ENCODE results near the gene ERLEC1. TPM values are rescaled to one million over a fixed set of nuclear protein-coding genes. Genes with fewer than 3 reads are reported as not detected.
A peak's percentile ranks its signal among the peaks of the same experiment; 100 is the strongest.

ERLEC1 gene
- total and polyA plus RNA-seq, 2 of the 4 experiments (the other 2 are of a cell fraction), result 40.3 to 53.4 TPM

- intact Hi-C loops (cut with micrococcal nuclease), result loop anchor here (1.0 to 10.0 kb wide), 4 partner anchors 317 to 1595 kb away; no protein-coding TSS in a partner anchor
- ATAC-seq (ENCODE audit: low read depth), result peak; percentile 64
- CTCF ChIA-PET, result interaction anchor here (0.6 to 1.6 kb wide), 2 partner anchors 30 to 316 kb away, joined by 3 read pairs; no protein-coding TSS in a partner anchor
Observed at GRCh38 chr2:53740170-53740569, 46.7 kb upstream of the ERLEC1 start.

More at GRCh38 chr2:53740170-53740569, 46.7 kb upstream of the ERLEC1 start:
- Histone ChIP-seq H3K9ac (ENCODE audit: low read depth, low read length) (no peak overlapping the region), H3K14ac (replicated peaks; ENCODE audit: low read depth, low read length) (no peak overlapping the region), H3K9me3 (ENCODE audit: control insufficient read depth, insufficient read depth, low read length) (peaks cover under 1% of the 10 kb centered on the region), H2AK9ac (replicated peaks; ENCODE audit: low read depth, low read length, poor library complexity) (no peak overlapping the region), H4K5ac (ENCODE audit: low read depth, low read length) (no peak overlapping the region), H4K8ac (ENCODE audit: low read depth in 2 of 2, low read length in 2 of 2) (no peak overlapping the region), H2BK5ac (ENCODE audit: low read depth, low read length, poor library complexity, severe bottlenecking) (no peak overlapping the region), H2BK15ac (ENCODE audit: low read depth, low read length) (no peak overlapping the region), H3K4me1 (ENCODE audit: control insufficient read depth, insufficient read depth, low read length) (peaks cover 4% of the 10 kb centered on the region), H4K20me1 (ENCODE audit: insufficient read depth, low read length) (no peaks in the 10 kb centered on the region), H2BK20ac (ENCODE audit: low read depth, low read length) (no peak overlapping the region), H3K27me3 (ENCODE audit: control insufficient read depth, insufficient read depth, low read length) (no peaks in the 10 kb centered on the region), H2AFZ (replicated peaks; ENCODE audit: low read length, poor library complexity) (no peak overlapping the region), H3K4me3 (ENCODE audit: insufficient read depth, low read depth, low read length) (no peak overlapping the region), H3K36me3 (ENCODE audit: control insufficient read depth, insufficient read depth, low read length) (peaks cover 3% of the 10 kb centered on the region), H3K9me1 (ENCODE audit: insufficient read depth, low read length) (0 out of 2 replicates have a peak, but pooled peaks cover 3% of the 10 kb centered on the region), H3K27ac (ENCODE audit: insufficient read depth, low read length) (no peak overlapping the region), H3K56ac (ENCODE audit: extremely low read depth, insufficient read depth, low read length) (no peak overlapping the region), H3K18ac (ENCODE audit: low read depth, low read length) (no peak overlapping the region), H3K79me1 (ENCODE audit: low read depth in 1 of 2, low read length in 2 of 2) (peaks cover 0 to 16% of the 10 kb centered on the region in 2 experiments; a peak in 3 of 4 replicates), H3K23ac (ENCODE audit: low read depth, low read length) (no peak overlapping the region), H3K4me2 (ENCODE audit: low read depth, low read length) (no peak overlapping the region), H4K91ac (ENCODE audit: insufficient read depth, low read depth, low read length) (no peak overlapping the region), H2BK120ac (ENCODE audit: low read depth, low read length) (no peak overlapping the region), H2AK5ac (ENCODE audit: low read depth, low read length) (no peak overlapping the region), H3K4ac (ENCODE audit: low read depth, low read length) (no peak overlapping the region)
- DNase-seq, result peak; percentile 64
- POLR2A ChIA-PET (ENCODE audit: unreplicated experiment), result no interaction called here
- TF ChIP-seq, protein P1, sequence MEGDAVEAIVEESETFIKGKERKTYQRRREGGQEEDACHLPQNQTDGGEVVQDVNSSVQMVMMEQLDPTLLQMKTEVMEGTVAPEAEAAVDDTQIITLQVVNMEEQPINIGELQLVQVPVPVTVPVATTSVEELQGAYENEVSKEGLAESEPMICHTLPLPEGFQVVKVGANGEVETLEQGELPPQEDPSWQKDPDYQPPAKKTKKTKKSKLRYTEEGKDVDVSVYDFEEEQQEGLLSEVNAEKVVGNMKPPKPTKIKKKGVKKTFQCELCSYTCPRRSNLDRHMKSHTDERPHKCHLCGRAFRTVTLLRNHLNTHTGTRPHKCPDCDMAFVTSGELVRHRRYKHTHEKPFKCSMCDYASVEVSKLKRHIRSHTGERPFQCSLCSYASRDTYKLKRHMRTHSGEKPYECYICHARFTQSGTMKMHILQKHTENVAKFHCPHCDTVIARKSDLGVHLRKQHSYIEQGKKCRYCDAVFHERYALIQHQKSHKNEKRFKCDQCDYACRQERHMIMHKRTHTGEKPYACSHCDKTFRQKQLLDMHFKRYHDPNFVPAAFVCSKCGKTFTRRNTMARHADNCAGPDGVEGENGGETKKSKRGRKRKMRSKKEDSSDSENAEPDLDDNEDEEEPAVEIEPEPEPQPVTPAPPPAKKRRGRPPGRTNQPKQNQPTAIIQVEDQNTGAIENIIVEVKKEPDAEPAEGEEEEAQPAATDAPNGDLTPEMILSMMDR (conservative IDR thresholded peaks at IDR 0.05; ENCODE audit: low read depth, low read length), result peak; percentile 71
- TF ChIP-seq SMC3 (IDR thresholded peaks at IDR 0.05; ENCODE audit: low read depth, low read length) (peak; percentile 69), ELK1 (IDR thresholded peaks at IDR 0.05; ENCODE audit: borderline replicate concordance, low read depth, low read length) (no peak), USF2 (IDR thresholded peaks at IDR 0.05; ENCODE audit: low read depth, low read length) (no peak), RAD21 (IDR thresholded peaks at IDR 0.05; ENCODE audit: low read length) (peak; percentile 78), NFE2L2 (IDR thresholded peaks at IDR 0.05; ENCODE audit: low read depth, low read length) (no peak)
- in situ Hi-C loops (cut with MboI; ENCODE audit: low sequenced_read_pairs), result loop anchor here (10.0 kb wide), 1 partner anchor 315 kb away; no protein-coding TSS in a partner anchor
- no TSS peak for BruUV-seq (replicated peaks)
- dilution Hi-C loops (cut with HindIII; ENCODE audit: low sequenced_read_pairs, unreplicated experiment), result no loop called here
